NCI-H2196 treated with DMSO at 0.1 percent for 48 hours (cell line): ENCODE results near the gene CFAP119.

Experiments
- DNase-seq: peaks from one replicate; lab custom pipeline; 2025; ENCODE audit not compliant: unreplicated experiment; lab: John Stamatoyannopoulos, UW

The CFAP119 gene

DNA sequence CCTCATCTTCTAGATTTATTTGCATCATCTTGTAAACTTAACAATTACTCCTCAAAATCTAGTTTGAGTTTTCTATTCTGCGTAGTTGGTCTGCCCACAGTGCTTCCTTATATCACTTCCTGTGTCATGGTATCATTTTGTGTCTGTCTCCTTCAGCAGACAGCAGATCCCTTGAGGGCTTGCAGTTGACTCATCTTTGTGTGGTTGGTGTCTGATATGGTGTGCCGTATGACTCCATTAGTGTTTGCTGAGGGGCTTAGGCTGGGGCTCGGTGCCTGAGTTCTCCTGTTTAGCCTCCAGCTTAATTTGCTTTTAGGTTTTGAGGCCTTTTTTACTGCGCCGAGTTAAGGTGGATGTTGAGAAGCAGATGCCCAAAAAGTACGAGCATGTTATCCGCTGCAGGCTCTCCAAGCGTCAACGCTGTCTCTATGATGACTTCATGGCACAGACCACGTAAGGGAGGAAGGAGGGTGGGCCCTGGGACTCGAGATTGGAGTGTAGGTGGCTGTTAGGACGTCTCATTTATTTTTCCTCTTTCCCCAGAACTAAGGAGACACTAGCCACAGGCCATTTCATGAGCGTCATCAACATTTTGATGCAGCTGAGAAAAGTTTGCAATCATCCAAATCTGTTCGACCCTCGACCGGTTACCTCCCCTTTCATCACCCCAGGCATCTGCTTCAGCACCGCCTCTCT, 46.0 kb downstream of the CFAP119 start:
- no peak for DNase-seq

DNA sequence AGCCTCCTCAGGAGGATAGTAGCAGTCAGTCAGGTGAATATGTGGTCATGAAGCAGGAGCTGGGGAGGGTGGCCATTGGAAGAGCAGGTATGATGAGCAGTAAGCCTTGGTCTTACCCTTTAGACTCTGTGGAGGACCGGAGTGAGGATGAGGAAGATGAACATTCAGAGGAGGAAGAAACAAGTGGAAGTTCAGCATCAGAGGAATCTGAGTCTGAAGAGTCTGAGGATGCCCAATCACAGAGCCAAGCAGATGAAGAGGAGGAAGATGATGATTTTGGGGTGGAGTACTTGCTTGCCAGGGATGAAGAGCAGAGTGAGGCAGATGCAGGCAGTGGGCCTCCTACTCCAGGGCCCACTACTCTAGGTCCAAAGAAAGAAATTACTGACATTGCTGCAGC, 50.1 kb downstream of the CFAP119 start:
- no peak for DNase-seq

DNA sequence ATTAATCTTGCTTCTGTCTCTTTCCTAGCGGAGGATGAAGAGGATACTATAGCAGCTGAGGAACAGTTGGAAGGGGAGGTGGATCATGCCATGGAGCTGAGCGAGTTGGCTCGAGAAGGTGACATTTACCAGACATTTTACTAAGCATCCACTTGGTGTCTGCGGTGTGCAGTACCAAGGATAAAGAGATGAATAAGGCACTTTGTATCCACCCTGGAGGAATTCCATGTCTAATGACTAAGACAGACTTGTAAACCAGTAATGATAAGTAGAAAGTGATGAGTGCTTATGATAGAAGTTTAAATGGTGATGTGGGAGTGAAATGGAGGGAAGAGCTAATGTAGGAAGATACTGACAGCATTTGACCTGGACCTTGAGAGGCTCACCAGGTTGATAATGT, 50.9 kb downstream of the CFAP119 start:
- DNase-seq = no peak
